PC-3 (cell line): Measurements from ENCODE around the gene MAP2K2.

Experiments
- CTCF ChIP-seq: fragments of 300-600 bp; sonication (generic); conservative IDR thresholded peaks from 2 replicates; pipeline ENCODE4 v1.5.1; 2017; ENCODE audit warnings: antibody characterized with exemption, low read depth, mild to moderate bottlenecking, low read length
- EZH2phosphoT487 ChIP-seq: fragments of 300-600 bp; sonication (generic); IDR thresholded peaks from 2 replicates; pipeline ENCODE4 v1.6.1; 2018; ENCODE audit warnings: mild to moderate bottlenecking, antibody characterized with exemption, low read length, borderline replicate concordance

GRCh38 chr19:4123615-4124568, at the start of gene MAP2K2:
- no peak for TF ChIP-seq CTCF
- no peak for TF ChIP-seq EZH2phosphoT487
